GM21526 (cell line): ENCODE data around the gene MBP.

ENCODE experiments used
- ATAC-seq: cut with Tn5 transposase; IDR thresholded peaks from one replicate; pipeline ENCODE4 v1.9.1; 2021; ENCODE audit warnings: moderate library complexity; ENCODE audit not compliant: unreplicated experiment, low FRiP score

The MBP gene

DNA sequence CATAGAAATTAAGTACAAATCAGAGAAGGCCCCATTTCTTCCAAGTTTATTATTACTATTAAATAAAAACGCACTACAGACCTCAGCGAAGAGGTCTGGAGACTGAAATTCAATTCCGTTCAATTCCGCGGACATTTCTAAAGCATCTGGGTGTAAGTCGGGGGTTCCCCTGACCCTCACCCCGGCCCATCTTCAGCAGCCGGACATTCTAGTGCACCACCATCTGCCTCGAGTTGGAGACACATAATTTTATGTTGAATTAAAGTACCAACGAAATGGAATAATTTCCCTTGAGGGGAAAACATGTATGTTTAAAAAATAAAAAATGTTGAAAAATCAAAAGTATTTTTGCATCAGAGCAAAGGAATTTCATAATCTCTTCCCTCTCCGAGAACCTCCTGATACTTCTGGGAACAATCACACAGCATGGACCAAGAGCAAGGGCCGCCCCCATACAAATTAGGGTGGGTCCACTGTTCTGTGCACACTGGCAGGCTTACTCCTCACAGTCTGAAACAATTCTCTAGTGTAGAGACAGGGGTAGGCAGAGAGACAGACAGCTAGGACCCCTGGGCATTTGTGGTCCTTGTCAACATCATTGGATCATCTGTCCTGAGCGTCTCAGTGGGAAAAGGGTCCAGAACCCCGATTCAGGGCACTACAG is 29.3 kb downstream of the MBP start:
- ATAC-seq: no peak

DNA sequence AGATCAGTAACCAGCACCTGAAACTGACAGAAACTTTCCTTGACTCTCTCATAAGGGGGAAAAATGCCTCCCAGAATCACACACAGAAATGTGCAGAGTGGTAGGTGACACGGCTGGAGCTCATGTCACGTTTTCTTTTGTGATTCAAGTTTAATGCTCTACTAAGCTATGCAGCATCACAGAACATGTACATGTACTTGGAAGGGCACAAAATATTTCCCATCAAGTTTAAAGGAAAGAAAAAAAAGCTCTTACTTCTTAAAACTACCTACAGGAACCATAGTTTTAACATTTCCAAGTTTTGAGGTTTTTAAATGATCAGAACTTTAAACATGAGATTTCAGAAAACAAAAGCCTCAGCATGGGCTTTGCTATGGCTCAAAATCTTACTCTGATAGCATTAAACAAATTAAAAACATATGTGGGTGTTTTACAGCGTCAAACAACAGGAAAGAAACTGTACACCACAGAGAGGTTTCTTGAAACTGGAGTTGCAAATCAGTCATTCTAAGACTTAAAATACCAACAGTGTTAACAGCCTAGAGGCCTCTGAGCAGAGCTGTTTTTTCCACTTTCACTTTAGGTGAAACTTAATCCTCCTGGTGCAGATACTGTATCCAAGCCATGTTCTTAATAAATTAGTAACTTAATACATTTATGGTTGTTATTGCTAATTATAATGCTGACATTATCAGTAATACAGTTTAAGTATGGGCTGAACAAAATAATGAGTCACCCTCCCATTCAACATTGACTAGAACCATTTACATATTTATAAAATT is 30.1 kb downstream of the MBP start:
- peak; percentile 75 for ATAC-seq

GRCh38 chr18:77101410-77102258 is 30.9 kb downstream of the MBP start:
- ATAC-seq: peak; percentile 40

DNA sequence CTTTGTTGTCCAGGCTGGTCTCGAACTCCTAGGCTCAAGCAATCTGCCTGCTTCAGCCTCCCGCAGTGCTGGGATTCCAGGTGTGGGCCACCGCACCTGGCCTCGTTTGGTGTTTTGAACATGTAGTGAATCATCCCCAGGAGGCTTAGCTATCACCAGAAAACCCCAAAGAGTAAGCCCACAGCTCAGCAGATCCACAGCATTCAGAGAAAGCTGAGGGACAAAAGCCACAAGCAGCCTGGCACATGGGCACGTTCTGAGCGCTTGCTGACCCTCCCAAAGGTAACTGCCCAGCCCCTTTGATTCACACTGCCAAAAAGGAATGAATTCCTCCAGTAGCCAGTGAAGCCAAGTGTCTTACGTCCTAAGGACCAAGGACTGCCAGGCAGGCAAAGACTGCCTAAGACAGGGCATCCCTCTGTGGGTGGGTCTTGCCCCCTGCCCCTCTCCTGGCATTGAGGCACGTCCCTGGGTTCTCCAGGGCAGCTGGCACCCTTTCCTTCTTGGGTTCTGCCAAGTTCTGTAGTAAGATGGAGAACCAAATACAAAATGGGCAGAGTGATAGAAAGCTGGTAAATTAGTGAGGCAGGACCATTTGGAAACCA is 31.7 kb downstream of the MBP start:
- no peak for ATAC-seq

DNA sequence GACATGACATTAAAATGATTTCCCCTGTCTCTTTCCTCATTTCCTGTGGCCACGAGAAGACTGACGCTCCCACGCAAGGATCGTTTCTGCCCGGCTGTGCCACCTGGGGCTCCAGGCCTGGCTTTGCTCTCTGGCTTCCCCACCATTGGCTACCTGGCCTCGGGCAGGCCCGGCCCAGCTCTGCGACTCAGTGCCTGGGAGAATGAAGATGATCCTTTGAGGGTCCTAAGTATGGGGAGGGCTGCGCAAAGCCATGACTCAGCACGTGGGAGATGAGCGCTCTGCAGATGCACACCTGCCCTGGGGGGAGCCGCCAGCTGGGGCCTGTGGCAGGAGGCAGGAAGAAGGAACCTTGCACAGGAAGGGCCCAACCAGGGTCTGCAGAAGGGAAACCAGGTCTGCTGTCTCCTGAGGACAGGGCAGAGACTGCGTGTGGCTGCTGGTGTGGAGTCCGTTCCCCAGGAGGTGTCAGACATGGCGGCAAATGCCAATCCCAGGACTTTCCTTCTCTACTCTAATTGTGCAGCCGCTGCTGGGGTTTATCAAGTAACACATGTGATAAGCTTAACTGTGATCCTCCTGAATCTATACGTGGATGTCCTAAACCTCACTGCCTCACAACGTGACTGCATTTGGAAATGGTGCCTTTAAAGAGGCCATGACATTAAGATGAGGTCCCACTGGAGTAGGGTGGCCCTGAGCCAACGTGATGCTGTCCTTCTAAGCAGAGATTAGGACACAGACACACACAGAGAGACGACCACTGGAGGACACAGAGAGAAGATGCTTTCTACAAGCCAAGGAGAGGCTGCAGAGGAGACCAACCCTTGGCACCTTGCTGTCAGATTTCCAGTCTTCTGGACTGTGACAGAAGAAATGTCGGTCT is 32.9 kb downstream of the MBP start:
- no peak for ATAC-seq

GRCh38 chr18:77098538-77099174 is 33.9 kb downstream of the MBP start:
- no peak for ATAC-seq

DNA sequence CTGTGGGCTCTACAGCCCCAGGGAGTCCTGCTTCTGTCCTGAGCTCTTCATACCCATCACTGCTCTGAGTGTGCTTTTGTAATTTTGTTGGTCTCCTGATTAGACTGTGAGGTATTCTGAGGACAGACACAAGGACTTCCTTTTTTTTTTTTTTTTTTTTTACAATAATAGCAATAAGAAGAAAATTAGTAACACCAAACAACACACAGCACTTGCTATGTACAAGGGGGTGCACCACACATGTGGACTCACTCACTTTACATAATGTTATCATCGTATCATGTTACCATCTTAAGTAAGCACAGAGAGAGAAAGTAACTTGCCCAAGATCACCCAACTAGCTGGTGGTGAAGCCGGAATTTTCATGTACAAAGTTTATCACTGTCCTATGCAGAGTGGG is 34.6 kb downstream of the MBP start:
- no peak for ATAC-seq

DNA sequence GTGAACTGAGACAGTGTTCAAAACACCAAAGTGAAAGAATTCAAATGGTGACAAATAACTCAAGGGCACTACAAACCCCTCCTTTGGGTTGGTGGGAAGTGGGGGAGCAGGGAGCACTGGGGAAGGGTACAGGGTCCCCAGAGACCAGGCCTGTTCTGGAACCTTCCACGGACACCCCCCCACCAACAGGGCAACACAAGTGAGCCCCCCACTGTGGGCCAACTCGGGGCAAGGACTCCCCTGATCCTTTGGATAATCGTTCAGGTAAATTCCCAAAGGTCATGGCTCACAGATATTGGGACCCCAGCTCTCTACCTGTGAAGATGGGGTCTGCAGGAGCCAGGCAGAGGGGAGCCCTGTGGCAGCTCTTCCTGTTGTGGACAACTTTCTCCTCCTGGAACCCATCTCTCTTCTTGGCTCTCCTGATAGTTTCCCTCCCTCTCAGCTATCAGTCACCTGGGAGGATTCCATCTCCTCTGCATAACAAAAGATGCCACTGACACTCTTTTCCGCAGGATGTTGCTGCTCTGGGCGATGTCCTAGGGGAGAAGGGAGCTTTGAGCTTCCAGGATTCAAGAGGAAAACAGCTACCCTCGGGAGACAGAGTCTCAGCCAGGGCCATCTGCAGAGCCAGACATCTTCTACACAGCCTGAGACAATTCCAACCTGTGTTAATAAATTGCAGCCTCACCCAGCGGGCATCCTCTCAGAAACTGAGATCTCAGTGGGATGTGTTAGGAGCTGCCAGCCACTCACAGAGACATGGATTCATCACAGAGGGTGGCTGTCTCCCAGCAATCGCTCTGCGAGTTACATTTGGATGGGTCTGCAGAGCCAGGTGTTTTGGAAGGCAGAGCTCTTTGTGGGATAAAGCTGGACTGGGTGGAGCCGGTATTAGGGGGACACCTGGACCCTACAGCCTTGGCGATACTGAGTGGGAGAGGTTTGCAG is 35.4 kb downstream of the MBP start:
- ATAC-seq: no peak

DNA sequence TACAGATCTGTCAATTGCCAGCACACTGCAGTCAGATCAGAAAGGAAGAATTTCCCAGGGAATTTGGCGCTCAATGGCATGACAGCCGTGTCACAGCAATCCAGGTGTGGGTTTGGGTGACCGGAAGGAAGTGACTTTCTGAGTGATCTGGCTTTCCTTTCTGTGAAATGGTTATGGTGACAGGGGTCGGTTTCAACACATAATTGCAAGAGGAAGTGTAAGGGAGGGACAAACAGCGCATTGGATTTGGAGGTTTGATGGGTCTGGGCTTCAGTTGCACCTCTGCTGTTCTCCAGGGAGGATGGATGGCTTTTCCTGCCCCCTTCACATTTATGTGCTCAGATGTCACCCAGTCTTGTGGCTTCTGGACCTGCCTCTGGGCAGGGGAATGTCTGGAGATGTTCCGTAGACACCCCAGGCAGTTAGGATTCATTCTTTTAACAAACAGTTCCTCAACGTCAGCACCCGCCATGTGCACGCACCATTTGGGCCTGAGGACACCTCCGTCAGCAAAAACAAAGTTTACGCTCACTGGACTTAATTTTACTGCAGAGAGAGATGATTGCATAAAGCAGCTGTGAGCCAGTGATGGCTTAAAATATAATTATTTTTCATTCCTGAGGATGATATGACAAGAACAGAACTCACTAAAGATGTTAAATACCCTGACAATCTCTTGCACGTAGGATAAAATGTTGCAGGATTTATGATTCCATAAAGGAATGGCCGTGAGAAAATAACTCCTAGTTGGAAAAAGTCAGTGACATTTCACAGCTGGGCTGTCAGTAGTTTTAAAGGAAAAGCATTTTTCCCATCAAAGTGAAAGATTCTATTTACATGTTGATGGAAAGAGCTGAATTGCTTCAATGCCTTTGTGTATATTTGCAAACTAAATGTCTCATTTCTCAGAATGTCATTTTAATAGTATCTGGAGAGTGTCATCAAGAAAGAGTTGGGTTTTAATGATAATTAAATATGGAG is 36.9 kb downstream of the MBP start:
- no peak for ATAC-seq

GRCh38 chr18:77093586-77093985 is 39.0 kb downstream of the MBP start:
- no peak for ATAC-seq

- ATAC-seq: no peak
These were observed 39.5 kb downstream of the MBP start for GRCh38 chr18:77093067-77093430.

GRCh38 chr18:77092104-77093066 is 40.2 kb downstream of the MBP start:
- ATAC-seq: no peak

GRCh38 chr18:77091366-77091765 is 41.2 kb downstream of the MBP start:
- ATAC-seq: no peak

DNA sequence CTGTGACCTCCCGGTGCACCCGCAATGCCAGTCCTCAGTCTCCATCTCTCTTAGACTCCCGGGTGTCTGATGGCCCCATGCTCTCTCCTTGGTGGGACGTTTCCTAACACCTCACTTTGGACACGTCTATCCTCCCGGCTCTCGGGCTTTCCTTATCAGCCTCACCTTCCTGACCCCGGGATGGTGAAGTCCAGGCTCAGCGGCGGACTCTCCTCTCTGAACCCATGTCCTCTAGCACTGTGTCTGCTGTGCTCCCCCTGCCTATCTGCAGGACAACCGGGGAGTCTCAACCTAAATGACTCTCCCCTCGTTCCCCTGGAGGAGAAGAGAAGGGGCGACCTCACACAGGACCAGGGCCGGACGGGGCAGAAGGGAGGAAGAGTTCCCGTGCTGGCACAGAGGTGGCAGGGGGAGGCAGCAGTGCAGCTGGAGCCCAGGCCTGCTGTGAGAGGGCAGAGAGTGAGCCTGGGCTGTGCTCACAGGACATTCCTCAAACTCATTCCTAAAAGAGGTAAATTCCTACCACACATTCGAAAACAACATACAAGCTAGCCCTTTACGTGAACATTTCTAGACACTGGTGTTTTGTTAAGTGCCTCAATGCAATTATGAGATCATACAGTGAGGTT is 41.9 kb downstream of the MBP start:
- ATAC-seq: no peak

GRCh38 chr18:77089723-77090285 is 42.8 kb downstream of the MBP start:
- no peak for ATAC-seq
